ENCODE data around the gene ACTR2.
A peak's percentile ranks its signal among the peaks of the same experiment; 100 is the strongest.
"Not testable (repeated sequence)": the region's sequence is repeated elsewhere in the genome, so short reads cannot be mapped to it uniquely, and the experiment has no call there.

Gene ACTR2

GRCh38 chr2:65227456-65228262 is at the start of gene ACTR2:
ACTR2 (plus strand) TSS chr2:65227831; CDS start chr2:65227910, 79 bp downstream.
- H3K9me3 ChIP-seq (ENCODE audit: control insufficient read depth, insufficient read depth, low read length) = no peaks in the 10 kb centered on the region
- peaks cover 2% of the 10 kb centered on the region for H3K4me1 ChIP-seq (ENCODE audit: control insufficient read depth, insufficient read depth, low read length)
- peak within 1 kb of the TSS; percentile 89 for H3K4me3 ChIP-seq (ENCODE audit: low read depth, low read length)

GRCh38 chr2:65182570-65182969 is 45.1 kb upstream of the ACTR2 start:
- no peak overlapping the region for H3K4me3 ChIP-seq (ENCODE audit: low read depth, low read length)
- peaks cover 2% of the 10 kb centered on the region for H3K4me1 ChIP-seq (ENCODE audit: control insufficient read depth, insufficient read depth, low read length)
- no peaks in the 10 kb centered on the region for H3K27me3 ChIP-seq (ENCODE audit: control insufficient read depth, insufficient read depth, low read length)
- H3K36me3 ChIP-seq (ENCODE audit: control insufficient read depth, insufficient read depth, low read length) = no peaks in the 10 kb centered on the region
- H3K9ac ChIP-seq (ENCODE audit: low read depth, low read length) = no peak overlapping the region
- H3K9me3 ChIP-seq (ENCODE audit: control insufficient read depth, insufficient read depth, low read length) = no peaks in the 10 kb centered on the region

More at GRCh38 chr2:65227456-65228262, at the start of gene ACTR2:
- Histone ChIP-seq H3K9ac (ENCODE audit: low read depth, low read length) (peak within 1 kb of the TSS; percentile 78), H3K36me3 (ENCODE audit: control insufficient read depth, insufficient read depth, low read length) (no peaks in the 10 kb centered on the region), H3K27me3 (ENCODE audit: control insufficient read depth, insufficient read depth, low read length) (no peaks in the 10 kb centered on the region)

GRCh38 chr2:65183406-65183805 is 44.2 kb upstream of the ACTR2 start:
- not testable (repeated sequence) for H3K4me3 ChIP-seq (ENCODE audit: low read depth, low read length); H3K9me3 ChIP-seq (ENCODE audit: control insufficient read depth, insufficient read depth, low read length); H3K4me1 ChIP-seq (ENCODE audit: control insufficient read depth, insufficient read depth, low read length); H3K9ac ChIP-seq (ENCODE audit: low read depth, low read length); H3K27me3 ChIP-seq (ENCODE audit: control insufficient read depth, insufficient read depth, low read length); H3K36me3 ChIP-seq (ENCODE audit: control insufficient read depth, insufficient read depth, low read length)

GRCh38 chr2:65185012-65185411 is 42.6 kb upstream of the ACTR2 start:
- no peaks in the 10 kb centered on the region for H3K36me3 ChIP-seq (ENCODE audit: control insufficient read depth, insufficient read depth, low read length)
- no peaks in the 10 kb centered on the region for H3K9me3 ChIP-seq (ENCODE audit: control insufficient read depth, insufficient read depth, low read length)
- no peaks in the 10 kb centered on the region for H3K27me3 ChIP-seq (ENCODE audit: control insufficient read depth, insufficient read depth, low read length)
- peaks cover 2% of the 10 kb centered on the region for H3K4me1 ChIP-seq (ENCODE audit: control insufficient read depth, insufficient read depth, low read length)
- H3K9ac ChIP-seq (ENCODE audit: low read depth, low read length) = no peak overlapping the region
- H3K4me3 ChIP-seq (ENCODE audit: low read depth, low read length) = no peak overlapping the region

GRCh38 chr2:65186093-65186868 is 41.4 kb upstream of the ACTR2 start:
- Histone ChIP-seq H3K27me3 (ENCODE audit: control insufficient read depth, insufficient read depth, low read length) (no peaks in the 10 kb centered on the region), H3K36me3 (ENCODE audit: control insufficient read depth, insufficient read depth, low read length) (no peaks in the 10 kb centered on the region), H3K9me3 (ENCODE audit: control insufficient read depth, insufficient read depth, low read length) (no peaks in the 10 kb centered on the region), H3K4me3 (ENCODE audit: low read depth, low read length) (no peak overlapping the region), H3K4me1 (ENCODE audit: control insufficient read depth, insufficient read depth, low read length) (peaks cover 2% of the 10 kb centered on the region), H3K9ac (ENCODE audit: low read depth, low read length) (no peak overlapping the region)

- Histone ChIP-seq H3K36me3 (ENCODE audit: control insufficient read depth, insufficient read depth, low read length) (no peaks in the 10 kb centered on the region), H3K27me3 (ENCODE audit: control insufficient read depth, insufficient read depth, low read length) (no peaks in the 10 kb centered on the region), H3K9ac (ENCODE audit: low read depth, low read length) (no peak overlapping the region), H3K4me3 (ENCODE audit: low read depth, low read length) (no peak overlapping the region), H3K9me3 (ENCODE audit: control insufficient read depth, insufficient read depth, low read length) (no peaks in the 10 kb centered on the region), H3K4me1 (ENCODE audit: control insufficient read depth, insufficient read depth, low read length) (peaks cover 2% of the 10 kb centered on the region)
Observed at GRCh38 chr2:65186872-65187851, 40.5 kb upstream of the ACTR2 start.

- H3K4me3 ChIP-seq (ENCODE audit: low read depth, low read length) = no peak overlapping the region
Observed at GRCh38 chr2:65193446-65193845, 34.2 kb upstream of the ACTR2 start.

GRCh38 chr2:65198737-65199136 is 28.9 kb upstream of the ACTR2 start:
- no peaks in the 10 kb centered on the region for H3K36me3 ChIP-seq (ENCODE audit: control insufficient read depth, insufficient read depth, low read length)
- H3K27me3 ChIP-seq (ENCODE audit: control insufficient read depth, insufficient read depth, low read length) = no peaks in the 10 kb centered on the region
- no peaks in the 10 kb centered on the region for H3K9me3 ChIP-seq (ENCODE audit: control insufficient read depth, insufficient read depth, low read length)
- peaks cover 7% of the 10 kb centered on the region for H3K4me1 ChIP-seq (ENCODE audit: control insufficient read depth, insufficient read depth, low read length)
- no peak overlapping the region for H3K4me3 ChIP-seq (ENCODE audit: low read depth, low read length)
- H3K9ac ChIP-seq (ENCODE audit: low read depth, low read length) = no peak overlapping the region

More at GRCh38 chr2:65193446-65193845, 34.2 kb upstream of the ACTR2 start:
- peaks cover 7% of the 10 kb centered on the region for H3K4me1 ChIP-seq (ENCODE audit: control insufficient read depth, insufficient read depth, low read length)
- no peak overlapping the region for H3K9ac ChIP-seq (ENCODE audit: low read depth, low read length)
- no peaks in the 10 kb centered on the region for H3K27me3 ChIP-seq (ENCODE audit: control insufficient read depth, insufficient read depth, low read length)
- no peaks in the 10 kb centered on the region for H3K36me3 ChIP-seq (ENCODE audit: control insufficient read depth, insufficient read depth, low read length)
- H3K9me3 ChIP-seq (ENCODE audit: control insufficient read depth, insufficient read depth, low read length) = no peaks in the 10 kb centered on the region

- Histone ChIP-seq H3K9ac (ENCODE audit: low read depth, low read length) (no peak overlapping the region), H3K4me1 (ENCODE audit: control insufficient read depth, insufficient read depth, low read length) (peaks cover 7% of the 10 kb centered on the region), H3K9me3 (ENCODE audit: control insufficient read depth, insufficient read depth, low read length) (no peaks in the 10 kb centered on the region), H3K4me3 (ENCODE audit: low read depth, low read length) (no peak overlapping the region), H3K27me3 (ENCODE audit: control insufficient read depth, insufficient read depth, low read length) (no peaks in the 10 kb centered on the region), H3K36me3 (ENCODE audit: control insufficient read depth, insufficient read depth, low read length) (no peaks in the 10 kb centered on the region)
Observed at GRCh38 chr2:65199166-65199565, 28.5 kb upstream of the ACTR2 start.

GRCh38 chr2:65199891-65200290 is 27.7 kb upstream of the ACTR2 start:
- Histone ChIP-seq H3K4me3 (ENCODE audit: low read depth, low read length) (no peak overlapping the region), H3K27me3 (ENCODE audit: control insufficient read depth, insufficient read depth, low read length) (no peaks in the 10 kb centered on the region), H3K36me3 (ENCODE audit: control insufficient read depth, insufficient read depth, low read length) (no peaks in the 10 kb centered on the region), H3K9ac (ENCODE audit: low read depth, low read length) (no peak overlapping the region), H3K4me1 (ENCODE audit: control insufficient read depth, insufficient read depth, low read length) (peaks cover 7% of the 10 kb centered on the region), H3K9me3 (ENCODE audit: control insufficient read depth, insufficient read depth, low read length) (no peaks in the 10 kb centered on the region)

- no peak overlapping the region for H3K4me3 ChIP-seq (ENCODE audit: low read depth, low read length)
- no peaks in the 10 kb centered on the region for H3K27me3 ChIP-seq (ENCODE audit: control insufficient read depth, insufficient read depth, low read length)
- no peaks in the 10 kb centered on the region for H3K9me3 ChIP-seq (ENCODE audit: control insufficient read depth, insufficient read depth, low read length)
- H3K9ac ChIP-seq (ENCODE audit: low read depth, low read length) = no peak overlapping the region
- H3K4me1 ChIP-seq (ENCODE audit: control insufficient read depth, insufficient read depth, low read length) = no peaks in the 10 kb centered on the region
- H3K36me3 ChIP-seq (ENCODE audit: control insufficient read depth, insufficient read depth, low read length) = no peaks in the 10 kb centered on the region
Observed at GRCh38 chr2:65204461-65205210, 23.0 kb upstream of the ACTR2 start.
